Natural killer cell (primary cell): ENCODE data around the gene LBX2. TPM values are rescaled to one million over a fixed set of nuclear protein-coding genes. Genes with fewer than 3 reads are reported as not detected.
A peak's percentile ranks its signal among the peaks of the same experiment; 100 is the strongest.

ENCODE experiments used
- ATAC-seq, 3 donors: fragments of 150-1000 bp in 2 of 3; fragments of 200-7000 bp in 1 of 3; cut with Tn5 transposase; 1 replicate in 1 of 3; 2 replicates in 2 of 3; pipeline ENCODE4 v1.10.0; 2021; ENCODE audit warnings: mild to moderate bottlenecking in 2 of 3, moderate library complexity in 2 of 3
- DNase-seq, 2 donors: peaks; one replicate each; pipeline versions ENCODE4 v3.0.0 to v3.0.0-alpha.2; 2013 to 2021; ENCODE audit warnings: mixed read lengths in 1 of 2
- H3K27ac ChIP-seq: one replicate; pipeline ENCODE4 v1.5.1; 2013; ENCODE audit warnings: mild to moderate bottlenecking, low read length
- H3K27me3 ChIP-seq: one replicate; pipeline ENCODE4 v1.6.1; 2013; ENCODE audit warnings: low read length; ENCODE audit not compliant: control insufficient read depth, insufficient read depth
- H3K36me3 ChIP-seq: one replicate; pipeline ENCODE4 v1.6.1; 2013; ENCODE audit warnings: low read length; ENCODE audit not compliant: control insufficient read depth, insufficient read depth
- H3K4me1 ChIP-seq: one replicate; pipeline ENCODE4 v1.6.1; 2013; ENCODE audit warnings: low read length; ENCODE audit not compliant: control insufficient read depth, insufficient read depth
- H3K4me3 ChIP-seq: one replicate; pipeline ENCODE4 v1.5.1; 2013; ENCODE audit warnings: low read length
- H3K9me3 ChIP-seq: one replicate; pipeline ENCODE4 v1.6.1; 2013; ENCODE audit warnings: low read length; ENCODE audit not compliant: control insufficient read depth, insufficient read depth
- H3K27ac Mint-ChIP-seq, 2 donors: one replicate each; pipeline ENCODE4 v1.8.0; 2022; ENCODE audit warnings: mild to moderate bottlenecking in 2 of 2, mixed read lengths in 2 of 2, moderate library complexity in 1 of 2
- H3K27me3 Mint-ChIP-seq, 2 donors: one replicate each; pipeline ENCODE4 v1.8.0; 2022; ENCODE audit warnings: low read depth in 2 of 2, mixed read lengths in 2 of 2
- H3K36me3 Mint-ChIP-seq: one replicate; pipeline ENCODE4 v1.8.0; 2022; ENCODE audit warnings: mixed read lengths
- H3K4me1 Mint-ChIP-seq, 2 donors: one replicate each; pipeline ENCODE4 v1.8.0; 2022; ENCODE audit warnings: mixed read lengths in 2 of 2
- H3K4me3 Mint-ChIP-seq: one replicate; pipeline ENCODE4 v1.8.0; 2022; ENCODE audit warnings: mild to moderate bottlenecking, moderate library complexity, mixed read lengths
- H3K9me3 Mint-ChIP-seq, 2 donors: one replicate each; pipeline ENCODE4 v1.8.0; 2022; ENCODE audit warnings: mixed read lengths in 2 of 2
- WGBS: methylation state at CpG from one replicate; pipeline ENCODE4 v1.1.7; 2013; ENCODE audit warnings: missing lambda C conversion rate; ENCODE audit not compliant: insufficient coverage; 5-methylcytosine and 5-hydroxymethylcytosine counted together
- intact Hi-C: fragments of 100-400 bp; cut with micrococcal nuclease; formaldehyde crosslinking; loops from one replicate; pipeline ENCODE4 v1.14.2; 2022
- total RNA-seq, 4 donors: library from RNA; stranded (reverse); fragments of 120-200 nt in 1 of 4; gene quantifications; one replicate each; pipeline versions ENCODE4 v1.2.3 to v1.2.4, GENCODE V29; 2013 to 2022
- TF ChIP-seq, protein P1 (sequence below): fragments of 200-600 bp; IDR thresholded peaks from one replicate; pipeline ENCODE4 v1.8.0; 2022; ENCODE audit warnings: antibody characterized with exemption

Gene LBX2
- total RNA-seq, 3 donors from 2014 or later (not counting 1 experiment from before 2014, with no cell fraction given), result 1.7 to 1.9 (median 1.8) TPM

GRCh38 chr2:74515271-74515980 is 16.0 kb upstream of the LBX2 start:
- H3K9me3 ChIP-seq, result no peaks in the 10 kb centered on the region
- TF ChIP-seq, protein P1, sequence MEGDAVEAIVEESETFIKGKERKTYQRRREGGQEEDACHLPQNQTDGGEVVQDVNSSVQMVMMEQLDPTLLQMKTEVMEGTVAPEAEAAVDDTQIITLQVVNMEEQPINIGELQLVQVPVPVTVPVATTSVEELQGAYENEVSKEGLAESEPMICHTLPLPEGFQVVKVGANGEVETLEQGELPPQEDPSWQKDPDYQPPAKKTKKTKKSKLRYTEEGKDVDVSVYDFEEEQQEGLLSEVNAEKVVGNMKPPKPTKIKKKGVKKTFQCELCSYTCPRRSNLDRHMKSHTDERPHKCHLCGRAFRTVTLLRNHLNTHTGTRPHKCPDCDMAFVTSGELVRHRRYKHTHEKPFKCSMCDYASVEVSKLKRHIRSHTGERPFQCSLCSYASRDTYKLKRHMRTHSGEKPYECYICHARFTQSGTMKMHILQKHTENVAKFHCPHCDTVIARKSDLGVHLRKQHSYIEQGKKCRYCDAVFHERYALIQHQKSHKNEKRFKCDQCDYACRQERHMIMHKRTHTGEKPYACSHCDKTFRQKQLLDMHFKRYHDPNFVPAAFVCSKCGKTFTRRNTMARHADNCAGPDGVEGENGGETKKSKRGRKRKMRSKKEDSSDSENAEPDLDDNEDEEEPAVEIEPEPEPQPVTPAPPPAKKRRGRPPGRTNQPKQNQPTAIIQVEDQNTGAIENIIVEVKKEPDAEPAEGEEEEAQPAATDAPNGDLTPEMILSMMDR, result no peak
- peak in 1 of 2 donors; percentile 38 for DNase-seq
- H3K36me3 ChIP-seq, result no peaks in the 10 kb centered on the region
- Mint-ChIP-seq H3K9me3 (no peaks in the 10 kb centered on the region), H3K4me3 (peak overlapping the region; percentile 75), H3K27me3 (peaks cover 73 to 82% of the 10 kb centered on the region in 2 donors), H3K36me3 (no peaks in the 10 kb centered on the region), H3K4me1 (peaks cover 10 to 20% of the 10 kb centered on the region in 2 donors), H3K27ac (no peak overlapping the region)
- intact Hi-C loops, result no loop called here
- H3K4me3 ChIP-seq, result no peak overlapping the region
- no peak overlapping the region for H3K27ac ChIP-seq
- ATAC-seq, result peak in 2 of 3 donors; percentile 16 to 40
- H3K27me3 ChIP-seq, result peaks cover 66% of the 10 kb centered on the region
- WGBS, result 7% methylated on average over 60 of the region's 60 CpGs
- peaks cover 31% of the 10 kb centered on the region for H3K4me1 ChIP-seq

DNA sequence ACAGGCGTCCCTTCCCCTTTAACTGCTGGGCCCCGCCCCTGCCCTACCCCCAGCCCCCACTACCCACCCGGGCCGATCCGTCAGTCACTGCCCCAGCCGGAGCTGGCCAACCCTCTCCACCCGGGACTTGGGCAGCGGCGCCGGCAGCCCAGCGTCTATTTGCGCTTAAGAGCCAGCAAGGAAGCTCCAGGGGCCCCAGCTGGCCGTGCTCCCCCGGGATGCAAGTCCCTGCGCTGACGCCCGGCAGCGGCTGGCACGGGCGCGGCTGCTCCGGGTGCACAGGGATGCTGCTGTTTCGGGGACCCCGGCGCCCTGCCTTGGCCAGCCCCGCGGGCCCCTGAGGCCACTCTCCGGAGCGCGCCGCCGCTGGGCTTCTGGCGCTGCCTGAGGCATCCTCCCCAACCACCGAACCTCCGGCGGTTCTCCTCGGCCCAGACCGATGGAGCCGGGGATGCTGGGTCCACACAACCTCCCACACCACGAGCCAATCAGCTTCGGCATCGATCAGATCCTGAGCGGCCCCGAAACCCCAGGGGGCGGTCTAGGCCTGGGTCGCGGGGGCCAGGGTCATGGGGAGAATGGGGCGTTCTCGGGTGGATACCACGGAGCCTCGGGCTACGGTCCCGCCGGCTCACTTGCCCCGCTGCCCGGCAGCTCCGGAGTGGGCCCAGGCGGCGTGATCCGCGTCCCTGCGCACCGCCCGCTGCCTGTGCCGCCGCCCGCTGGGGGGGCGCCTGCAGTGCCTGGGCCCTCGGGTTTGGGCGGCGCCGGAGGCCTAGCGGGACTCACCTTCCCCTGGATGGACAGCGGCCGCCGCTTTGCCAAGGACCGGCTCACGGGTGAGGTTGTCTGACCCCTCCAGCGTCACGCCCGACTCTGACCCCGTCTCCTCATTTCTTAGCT is 15.2 kb upstream of the LBX2 start, which contains the start of gene TLX2:
TSS of gene TLX2 (plus strand) at position 83 of the 903 bp plus-strand sequence. CDS start at position 440, 357 bp downstream.
- 3% methylated on average over 82 of the region's 82 CpGs for WGBS
- intact Hi-C loops, result no loop called here
- DNase-seq (peak in 1 of 2 donors; percentile 36), ATAC-seq (no peak)
- TF ChIP-seq, protein P1, result no peak
- Histone ChIP-seq H3K4me1 (peaks cover 31% of the 10 kb centered on the region), H3K27me3 (peaks cover 66% of the 10 kb centered on the region), H3K9me3 (no peaks in the 10 kb centered on the region), H3K27ac (no peak within 1 kb of the TSS), H3K4me3 (no peak within 1 kb of the TSS), H3K36me3 (no peaks in the 10 kb centered on the region)
- Mint-ChIP-seq H3K27me3 (peaks cover 68 to 80% of the 10 kb centered on the region in 2 donors), H3K4me3 (peak within 1 kb of the TSS; percentile 75), H3K27ac (peak within 1 kb of the TSS in 1 of 2 donors; percentile 36), H3K9me3 (no peaks in the 10 kb centered on the region), H3K4me1 (peaks cover 10 to 20% of the 10 kb centered on the region in 2 donors), H3K36me3 (no peaks in the 10 kb centered on the region)

DNA sequence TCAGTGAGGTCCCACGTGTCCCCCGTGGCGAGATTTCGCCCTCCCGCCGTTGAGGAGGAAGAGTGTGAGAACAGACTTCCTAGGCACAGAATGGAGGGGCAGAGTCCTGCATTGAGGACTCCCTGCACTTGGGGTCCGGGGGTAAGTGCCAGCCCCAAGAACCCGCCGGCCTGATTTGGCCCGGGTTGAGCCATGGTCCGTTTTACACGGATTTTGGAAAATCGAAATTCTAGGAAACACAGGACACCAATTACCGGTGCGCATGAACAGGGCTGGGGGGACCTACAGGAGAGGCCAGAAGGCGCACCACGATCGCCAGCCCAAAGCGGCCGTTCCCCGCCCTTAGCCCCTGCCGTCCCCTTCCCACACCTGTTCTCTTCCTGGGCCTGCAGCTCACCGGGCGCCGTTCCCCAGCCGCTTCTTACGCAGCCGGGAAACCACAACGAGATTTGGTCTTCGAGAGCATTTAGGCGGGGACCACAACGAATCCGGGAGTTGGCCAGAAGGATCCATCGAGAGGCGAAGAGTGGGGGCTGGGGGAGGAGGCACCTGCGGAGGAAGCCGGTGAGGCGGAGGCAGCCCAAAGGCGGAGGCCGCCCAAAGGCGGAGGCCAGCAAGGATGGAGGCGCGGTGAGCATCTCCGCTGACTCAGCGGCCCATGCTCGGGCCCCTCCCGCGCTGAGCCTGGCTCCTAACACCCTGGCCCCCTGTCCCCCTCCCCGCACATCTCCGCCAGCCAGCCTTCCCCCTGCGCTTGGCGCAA is 14.4 kb upstream of the LBX2 start:
- TF ChIP-seq, protein P1, result no peak
- H3K9me3 Mint-ChIP-seq, result no peaks in the 10 kb centered on the region
- Histone ChIP-seq H3K4me1 (peaks cover 31% of the 10 kb centered on the region), H3K36me3 (no peaks in the 10 kb centered on the region), H3K27ac (no peak overlapping the region), H3K9me3 (no peaks in the 10 kb centered on the region), H3K27me3 (peaks cover 65% of the 10 kb centered on the region), H3K4me3 (no peak overlapping the region)
- peaks cover 10 to 20% of the 10 kb centered on the region in 2 donors for H3K4me1 Mint-ChIP-seq
- 5% methylated on average over 52 of the region's 52 CpGs for WGBS
- H3K27ac Mint-ChIP-seq, result peak overlapping the region in 1 of 2 donors; percentile 36
- intact Hi-C loops, result no loop called here
- DNase-seq (peak in 1 of 2 donors; percentile 48), ATAC-seq (peak in 1 of 3 donors; percentile 25)
- peaks cover 60 to 74% of the 10 kb centered on the region in 2 donors for H3K27me3 Mint-ChIP-seq
- H3K4me3 Mint-ChIP-seq, result peak overlapping the region; percentile 13
- no peaks in the 10 kb centered on the region for H3K36me3 Mint-ChIP-seq
